ENCODE results near the gene CAMK2D. TPM values are rescaled to one million over a fixed set of nuclear protein-coding genes. Genes with fewer than 3 reads are reported as not detected.

The CAMK2D gene
- total RNA-seq, 1 experiment from 2014 or later: 9.0 TPM

DNA sequence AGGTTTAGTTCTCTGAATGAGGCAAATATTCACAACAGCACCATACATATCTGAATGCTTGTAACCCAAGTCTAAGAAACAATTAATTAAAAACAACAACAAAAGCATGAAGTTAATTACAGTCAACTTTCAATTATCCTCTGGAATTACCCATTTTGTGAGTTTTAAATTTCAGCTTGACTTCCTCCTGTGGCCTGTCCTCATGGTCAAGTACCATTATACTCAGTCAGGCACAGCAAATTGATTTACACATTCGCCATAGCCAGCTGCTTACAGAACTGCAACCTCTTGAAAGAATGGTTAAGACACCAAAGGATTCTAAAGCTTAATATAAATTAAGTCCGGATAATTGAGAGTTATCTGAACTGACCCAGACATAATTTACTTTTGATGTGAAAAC is 306.5 kb downstream of the CAMK2D start:
- H3K23me2 ChIP-seq (ENCODE audit: insufficient read length, low read depth, low read length, poor library complexity, severe bottlenecking): no peaks in the 10 kb centered on the region
- H3K4me1 Mint-ChIP-seq: peaks cover 47 to 55% of the 10 kb centered on the region in 2 experiments

More for the DNA sequence above, 306.5 kb downstream of the CAMK2D start:
- Histone ChIP-seq H2BK15ac (ENCODE audit: low read depth, low read length) (no peak overlapping the region), H3K79me2 (ENCODE audit: insufficient read depth, low read length) (no peaks in the 10 kb centered on the region), H3K56ac (ENCODE audit: insufficient read length, low read depth, low read length) (no peak overlapping the region), H3K4ac (ENCODE audit: low read depth, low read length) (no peak overlapping the region), H3K9ac (ENCODE audit: extremely low read depth, insufficient read length, low read length) (no peak overlapping the region), H4K20me1 (ENCODE audit: control insufficient read depth, insufficient read depth, insufficient read length) (no peaks in the 10 kb centered on the region), H3K4me2 (ENCODE audit: insufficient read depth, insufficient read length, low read length) (no peak overlapping the region), H2BK20ac (ENCODE audit: low read depth, low read length, poor library complexity, severe bottlenecking) (no peak overlapping the region), H3K4me1 (ENCODE audit: insufficient read depth, low read length) (peaks cover 9% of the 10 kb centered on the region), H3K9me3 (ENCODE audit: control insufficient read depth, low read depth, low read length) (no peaks in the 10 kb centered on the region), H2AFZ (ENCODE audit: low read length) (no peak overlapping the region), H3K14ac (ENCODE audit: insufficient read depth, low read length) (no peak overlapping the region), H4K8ac (replicated peaks; ENCODE audit: insufficient read length, low read depth, low read length) (no peak overlapping the region), H2AK5ac (ENCODE audit: insufficient read length, low read length) (no peak overlapping the region), H4K91ac (ENCODE audit: insufficient read length, low read depth, low read length) (no peak overlapping the region), H4K5ac (ENCODE audit: insufficient read length, low read depth, low read length) (no peak overlapping the region), H3K27me3 (ENCODE audit: insufficient read depth, low read length) (no peaks in the 10 kb centered on the region), H2BK5ac (ENCODE audit: insufficient read length, low read length) (no peak overlapping the region), H3K79me1 (ENCODE audit: insufficient read depth, low read depth, low read length, poor library complexity, severe bottlenecking) (no peaks in the 10 kb centered on the region), H3T11ph (ENCODE audit: low read length) (no peak overlapping the region), H3K18ac (ENCODE audit: insufficient read length, low read depth, low read length) (no peak overlapping the region), H3K27ac (ENCODE audit: insufficient read length, low read depth, low read length) (no peak overlapping the region), H3K23ac (ENCODE audit: insufficient read length, low read depth, low read length) (no peak overlapping the region), H2BK12ac (ENCODE audit: insufficient read length, low read depth, low read length) (no peak overlapping the region), H2BK120ac (ENCODE audit: low read depth, low read length, poor library complexity, severe bottlenecking) (no peak overlapping the region)
- no peak for DNase-seq
- no peaks in the 10 kb centered on the region for H3K9me3 Mint-ChIP-seq
- WGBS (ENCODE audit: extremely low coverage, insufficient read length, low lambda C conversion rate): no CpG with 5 or more reads among the region's 2 CpGs
- H3K27ac Mint-ChIP-seq: no peak overlapping the region
- H3K27me3 Mint-ChIP-seq (ENCODE audit: low read depth): no peaks in the 10 kb centered on the region
- H3K36me3 Mint-ChIP-seq (ENCODE audit: insufficient read depth in 1 of 3, low read depth in 3 of 3): no peaks in the 10 kb centered on the region
- H3K4me3 Mint-ChIP-seq: no peak overlapping the region
- TF ChIP-seq, protein P1, sequence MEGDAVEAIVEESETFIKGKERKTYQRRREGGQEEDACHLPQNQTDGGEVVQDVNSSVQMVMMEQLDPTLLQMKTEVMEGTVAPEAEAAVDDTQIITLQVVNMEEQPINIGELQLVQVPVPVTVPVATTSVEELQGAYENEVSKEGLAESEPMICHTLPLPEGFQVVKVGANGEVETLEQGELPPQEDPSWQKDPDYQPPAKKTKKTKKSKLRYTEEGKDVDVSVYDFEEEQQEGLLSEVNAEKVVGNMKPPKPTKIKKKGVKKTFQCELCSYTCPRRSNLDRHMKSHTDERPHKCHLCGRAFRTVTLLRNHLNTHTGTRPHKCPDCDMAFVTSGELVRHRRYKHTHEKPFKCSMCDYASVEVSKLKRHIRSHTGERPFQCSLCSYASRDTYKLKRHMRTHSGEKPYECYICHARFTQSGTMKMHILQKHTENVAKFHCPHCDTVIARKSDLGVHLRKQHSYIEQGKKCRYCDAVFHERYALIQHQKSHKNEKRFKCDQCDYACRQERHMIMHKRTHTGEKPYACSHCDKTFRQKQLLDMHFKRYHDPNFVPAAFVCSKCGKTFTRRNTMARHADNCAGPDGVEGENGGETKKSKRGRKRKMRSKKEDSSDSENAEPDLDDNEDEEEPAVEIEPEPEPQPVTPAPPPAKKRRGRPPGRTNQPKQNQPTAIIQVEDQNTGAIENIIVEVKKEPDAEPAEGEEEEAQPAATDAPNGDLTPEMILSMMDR (conservative IDR thresholded peaks at IDR 0.05): no peak
